H54 (cell line): ENCODE data around the gene SCARB1.

Source experiments
- DNase-seq: peaks from one replicate; pipeline ENCODE4 v3.0.0; 2011; ENCODE audit warnings: low spot score, mixed read lengths; ENCODE audit not compliant: insufficient read length
- FAIRE-seq: peaks from 3 replicates; lab custom pipeline; 2011; peaks lifted over from hg19 to GRCh38; lab: Jason Lieb, UNC
- POLR2A ChIP-seq: IDR thresholded peaks from 2 replicates; pipeline ENCODE4 v1.6.1; 2011; ENCODE audit warnings: low read depth, mild to moderate bottlenecking, low read length

The SCARB1 gene

DNA sequence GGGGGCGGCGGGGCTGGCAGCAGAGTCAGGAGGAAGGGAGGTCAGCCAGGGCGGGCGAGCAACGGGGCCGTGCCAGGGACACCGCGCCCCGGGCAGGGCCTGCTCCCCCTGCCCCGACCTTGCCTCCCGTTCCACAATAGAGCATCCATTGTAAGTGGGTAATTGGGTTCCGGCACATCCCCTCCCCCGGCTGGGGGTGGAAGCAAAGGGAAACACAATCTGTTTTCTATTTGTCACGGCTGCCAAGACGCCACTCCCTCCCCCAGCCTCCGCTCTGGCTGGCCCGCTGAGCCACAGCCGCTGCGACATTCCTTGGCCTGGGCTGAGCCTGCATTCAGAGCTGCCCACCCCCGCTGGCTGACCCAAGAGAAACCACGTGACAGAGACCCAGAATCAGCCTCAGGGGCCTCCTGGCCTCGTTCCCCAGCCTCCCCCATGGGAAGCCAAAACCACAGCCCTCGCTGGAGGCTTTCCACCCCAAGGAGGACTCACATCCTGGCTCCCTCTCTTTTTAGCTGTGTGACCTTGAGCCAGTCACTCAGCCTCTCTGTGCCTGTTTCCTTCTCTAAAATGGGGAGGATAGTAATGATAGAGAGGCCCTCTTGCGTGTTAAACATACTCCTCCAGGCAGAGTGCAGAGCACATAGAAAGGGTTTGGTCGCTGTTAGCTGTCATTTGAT is 117.6 kb downstream of the SCARB1 start:
- 0 out of 2 replicates have a peak, but pooled peaks have one; percentile 6 for TF ChIP-seq POLR2A
- FAIRE-seq, result no peak
- peak; percentile 84 for DNase-seq

DNA sequence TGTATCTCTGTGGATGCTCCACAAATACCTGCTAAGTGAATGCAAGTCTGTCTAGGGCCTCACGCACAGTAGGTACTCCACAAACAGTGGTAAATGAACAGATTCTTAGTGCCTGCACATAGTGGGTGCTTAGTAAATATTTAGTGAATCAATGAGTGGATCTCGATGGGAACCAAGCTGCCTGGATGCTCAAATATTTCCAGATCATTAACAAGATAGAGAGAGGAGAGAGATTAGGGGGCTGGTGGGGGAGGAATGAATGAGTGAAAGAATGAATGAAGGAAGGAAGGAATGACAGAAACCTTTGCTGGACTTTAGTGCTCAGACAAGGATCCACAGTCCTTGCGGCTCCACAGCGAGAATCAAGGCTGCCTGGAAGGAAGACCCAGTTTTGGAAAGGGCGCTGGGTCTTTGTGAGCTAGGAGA is 118.2 kb downstream of the SCARB1 start:
- no peak for DNase-seq
- no peak for TF ChIP-seq POLR2A
- FAIRE-seq, result no peak

DNA sequence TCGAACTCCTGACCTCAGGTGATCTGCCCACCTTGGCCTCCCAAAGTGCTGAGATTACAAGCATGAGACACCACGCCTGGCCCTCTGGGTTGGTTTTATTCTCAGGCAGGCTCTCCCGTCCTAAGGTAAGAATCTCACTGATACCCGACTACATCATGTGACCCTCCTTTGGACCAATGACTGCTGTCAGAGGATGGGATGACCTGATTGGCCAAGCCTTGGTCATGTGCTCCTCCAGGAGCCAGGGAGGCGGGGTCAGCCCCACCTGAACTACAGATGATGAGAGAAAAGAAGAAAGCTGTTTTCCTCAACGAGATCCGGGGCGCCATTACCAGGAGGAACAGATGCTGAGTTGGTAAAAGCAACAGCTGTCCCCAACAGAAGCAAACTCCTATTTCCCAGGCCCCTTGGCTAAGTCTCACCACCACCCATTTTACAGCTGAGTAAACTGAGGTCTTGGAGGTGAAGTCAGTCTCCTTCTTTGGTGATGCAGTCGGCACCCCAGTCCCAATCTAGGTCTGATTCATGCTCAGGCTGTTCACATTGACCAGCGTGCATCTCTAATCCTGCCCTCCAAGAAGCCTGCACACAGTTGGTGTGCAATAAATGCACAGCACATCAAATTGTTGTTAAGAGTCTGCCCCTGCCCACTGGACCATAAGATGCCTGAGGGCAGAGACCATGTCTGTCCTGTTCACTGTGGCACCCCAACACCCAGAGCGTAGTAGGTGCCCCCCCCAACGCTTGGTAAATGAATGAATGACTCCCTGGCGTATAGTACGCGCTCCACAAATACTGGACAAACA is 118.8 kb downstream of the SCARB1 start:
- no peak for TF ChIP-seq POLR2A
- FAIRE-seq (no peak), DNase-seq (peak; percentile 64)

DNA sequence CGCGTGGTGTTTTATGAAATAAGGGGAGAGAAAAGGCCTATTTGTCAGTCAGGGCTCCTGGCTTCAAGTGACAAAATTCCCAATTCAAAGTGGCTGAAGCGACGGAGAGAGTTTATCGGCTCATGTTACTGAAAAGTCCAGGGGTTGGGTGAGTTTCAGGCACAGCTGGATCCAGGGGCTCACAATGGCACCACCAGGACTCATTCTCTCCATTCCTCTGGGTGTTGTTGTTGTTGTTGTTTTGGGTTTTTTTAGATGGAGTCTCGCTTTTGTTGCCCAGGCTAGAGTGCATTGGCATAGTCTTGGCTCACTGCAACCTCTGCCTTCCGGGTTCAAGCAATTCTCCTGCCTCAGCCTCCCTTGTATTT is 119.4 kb downstream of the SCARB1 start:
- DNase-seq (no peak), FAIRE-seq (no peak)
- TF ChIP-seq POLR2A, result no peak

DNA sequence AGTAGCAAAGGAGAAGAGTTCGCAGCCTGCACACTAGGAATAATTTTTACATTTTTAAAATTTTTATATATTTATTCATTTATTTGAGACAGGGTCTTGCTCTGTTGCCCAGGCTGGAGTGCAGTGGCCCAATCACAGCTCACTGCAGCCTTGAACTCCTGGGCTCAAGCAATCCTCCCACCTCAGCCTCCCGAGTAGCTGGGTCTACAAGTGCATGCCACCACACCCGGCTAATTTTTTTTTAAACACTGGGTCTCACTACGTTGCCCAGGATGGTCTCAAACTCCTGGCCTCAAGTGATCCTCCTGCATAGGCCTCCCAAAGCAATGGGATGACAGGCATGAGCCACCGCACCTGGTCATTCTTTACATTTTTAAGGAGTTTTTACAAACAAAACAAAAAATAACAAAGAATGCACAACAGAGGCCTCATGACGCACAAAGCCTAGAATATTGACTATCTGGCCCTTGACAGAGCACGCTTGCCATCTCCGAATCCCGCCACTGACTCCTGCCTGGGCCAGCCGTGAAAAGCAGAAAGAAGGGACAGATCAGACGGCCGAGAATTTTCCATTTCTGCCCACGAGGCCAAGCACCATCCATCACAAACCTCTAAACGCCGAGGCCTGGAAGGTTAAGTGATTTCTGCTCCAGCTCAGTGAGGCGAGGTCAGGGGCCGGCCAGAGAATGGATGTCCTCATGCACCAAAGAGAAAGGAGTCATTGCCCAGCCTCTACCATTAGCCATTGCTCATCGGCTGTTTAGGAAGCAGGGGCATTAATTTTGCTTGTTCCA is 120.0 kb downstream of the SCARB1 start:
- FAIRE-seq, result no peak

DNA sequence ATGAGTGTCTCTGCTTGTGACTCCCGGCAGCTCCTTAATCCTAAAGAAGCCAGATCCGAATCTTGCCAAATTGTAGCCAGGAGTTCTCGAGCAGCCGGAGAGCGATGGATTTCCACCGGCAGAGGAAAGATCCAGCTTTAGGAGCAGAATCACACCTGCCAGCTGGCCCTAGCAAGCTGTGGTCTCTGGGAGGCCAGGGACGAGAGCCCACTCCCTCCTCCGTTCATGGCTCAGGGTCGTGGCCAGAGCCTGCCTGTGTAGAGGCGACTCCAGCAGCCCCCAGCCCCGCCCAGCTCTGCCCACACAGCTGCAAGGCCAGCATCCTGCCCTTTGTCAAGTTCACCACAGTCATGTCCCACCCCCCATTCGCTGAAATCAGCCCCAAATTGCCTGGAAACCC is 121.0 kb downstream of the SCARB1 start:
- DNase-seq (no peak), FAIRE-seq (no peak)
- TF ChIP-seq POLR2A, result no peak

More for the DNA sequence above, 120.0 kb downstream of the SCARB1 start:
- no peak for DNase-seq
- no peak for TF ChIP-seq POLR2A

DNA sequence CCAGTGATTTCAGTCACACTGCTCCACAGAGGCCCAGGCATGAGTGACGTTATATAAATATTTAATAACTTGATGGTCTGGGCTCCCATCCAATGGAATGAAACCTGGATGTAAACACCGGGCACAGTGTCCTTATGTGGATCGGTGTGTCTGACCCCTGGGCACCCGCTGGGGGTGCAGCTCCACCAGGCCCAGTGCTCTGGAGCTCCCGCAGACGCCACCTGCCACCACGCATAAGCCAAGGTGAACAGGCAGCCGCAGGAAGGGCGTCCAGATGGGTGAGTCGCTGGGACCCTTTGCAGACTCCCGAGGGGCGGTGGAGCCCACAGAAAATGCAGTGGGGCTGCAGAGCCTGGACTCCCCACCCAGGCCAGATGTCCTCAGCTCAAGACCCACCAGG is 121.6 kb downstream of the SCARB1 start:
- no peak for TF ChIP-seq POLR2A
- no peak for DNase-seq
- FAIRE-seq, result no peak

DNA sequence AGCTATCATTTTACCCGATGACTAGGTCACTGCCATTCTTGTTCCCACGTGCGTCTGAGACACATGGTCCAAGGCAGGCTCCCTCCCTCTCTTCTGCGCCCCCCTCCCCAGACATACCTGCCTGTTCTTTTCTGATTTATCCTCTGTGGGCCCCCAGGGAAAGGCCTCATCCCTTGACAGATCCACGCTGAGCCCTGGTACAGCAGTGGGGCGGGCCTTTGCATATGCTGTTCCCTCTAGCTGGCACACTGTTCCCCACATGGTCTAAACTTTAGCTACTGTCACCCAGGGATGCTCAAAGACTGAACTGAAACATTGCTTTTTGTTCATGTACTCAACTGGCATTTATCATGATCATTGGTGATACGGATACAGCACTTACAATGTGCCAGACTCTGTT is 122.5 kb downstream of the SCARB1 start:
- no peak for FAIRE-seq
- no peak for DNase-seq
- no peak for TF ChIP-seq POLR2A

DNA sequence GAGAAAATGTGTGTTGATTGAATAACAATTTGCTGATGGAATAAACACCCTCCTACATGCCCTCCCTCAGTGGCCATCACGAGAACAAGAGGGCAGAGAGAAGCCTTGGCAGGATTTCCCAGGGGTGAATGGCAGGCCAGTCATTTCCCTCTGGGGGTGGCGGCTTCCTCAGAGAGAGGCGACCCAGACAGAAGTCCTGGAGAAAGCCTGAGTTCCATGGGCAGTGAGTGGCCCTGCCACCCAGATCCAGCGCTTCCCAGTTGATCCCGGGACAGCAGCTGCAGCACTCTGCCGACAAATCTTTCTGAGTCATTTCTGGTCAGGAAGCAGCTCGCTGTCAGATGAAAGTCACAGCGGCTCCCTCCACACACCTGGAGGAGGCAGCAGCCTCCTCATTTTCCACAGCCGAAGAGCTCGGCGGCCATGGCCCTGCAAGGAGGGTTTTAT is 123.0 kb downstream of the SCARB1 start:
- FAIRE-seq, result no peak
- TF ChIP-seq POLR2A, result no peak
- peak; percentile 67 for DNase-seq

DNA sequence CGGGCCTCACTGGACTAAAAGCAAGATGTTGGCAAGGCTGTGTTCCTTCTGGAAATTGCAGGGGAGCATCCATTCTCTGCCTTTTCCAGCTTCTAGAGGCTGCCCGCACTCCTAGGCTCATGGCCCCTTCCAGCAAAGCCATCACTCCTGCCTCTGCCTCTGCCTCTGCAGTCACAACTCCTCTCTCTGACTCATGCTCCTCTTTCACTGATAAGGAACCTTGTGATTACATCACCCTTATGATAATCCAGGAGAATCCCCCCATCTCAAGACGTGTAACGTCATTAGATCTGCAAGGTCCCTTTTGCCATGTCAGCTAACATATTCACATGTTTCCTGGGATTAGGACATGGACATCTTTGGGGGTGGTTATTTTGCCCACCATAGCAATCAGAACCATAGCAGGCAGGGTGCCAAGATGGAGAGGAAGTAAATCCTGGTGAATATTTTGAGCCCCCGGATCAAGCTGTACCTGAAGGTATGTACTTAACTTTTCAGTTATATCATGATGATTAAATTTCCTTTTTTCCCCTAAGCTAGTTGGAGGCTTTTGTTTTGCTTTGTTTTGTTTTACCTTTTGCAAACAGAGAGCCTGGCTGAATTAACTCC is 123.6 kb downstream of the SCARB1 start:
- FAIRE-seq, result no peak

DNA sequence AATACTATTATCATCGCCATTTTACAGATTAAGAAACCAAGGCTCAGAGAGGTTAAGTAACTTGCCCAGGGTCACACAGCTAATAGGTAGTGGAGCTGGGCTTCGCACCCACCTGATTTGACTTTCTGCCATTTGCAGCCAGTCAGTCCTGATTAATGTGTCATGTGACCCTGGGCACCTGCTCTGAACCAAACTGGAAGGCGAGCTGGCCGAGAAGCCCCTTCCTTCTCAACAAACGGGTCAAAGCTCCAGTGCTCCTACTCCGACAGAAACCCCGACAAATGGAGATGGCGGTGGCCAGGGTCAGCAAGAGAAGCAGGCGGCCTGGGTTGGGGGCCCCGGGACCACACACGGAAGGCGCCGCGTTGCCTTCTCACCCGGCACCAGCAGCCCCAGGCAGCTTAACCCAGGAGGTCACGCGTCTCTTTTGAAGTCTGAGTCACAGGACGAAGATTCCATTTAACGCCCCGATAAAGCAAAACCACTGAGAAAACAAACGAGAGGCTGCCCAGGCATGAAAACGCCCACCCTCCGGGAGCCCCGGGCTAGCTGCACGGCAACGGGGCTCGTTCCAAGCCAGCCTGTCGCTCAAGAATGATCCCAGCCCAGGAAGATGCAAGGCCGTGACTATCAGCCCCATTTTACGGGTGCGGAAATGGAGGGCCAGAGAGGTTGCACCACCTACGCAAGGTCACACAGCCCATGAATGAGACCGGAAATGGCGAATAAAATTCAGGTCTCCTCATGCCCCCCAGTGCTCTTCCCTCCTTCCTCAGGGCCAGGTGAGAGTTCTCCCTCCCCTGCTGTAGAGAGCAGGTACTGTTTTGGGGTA is 124.8 kb downstream of the SCARB1 start:
- no peak for TF ChIP-seq POLR2A
- no peak for FAIRE-seq
- no peak for DNase-seq

More for the DNA sequence above, 123.6 kb downstream of the SCARB1 start:
- DNase-seq, result no peak
- no peak for TF ChIP-seq POLR2A

DNA sequence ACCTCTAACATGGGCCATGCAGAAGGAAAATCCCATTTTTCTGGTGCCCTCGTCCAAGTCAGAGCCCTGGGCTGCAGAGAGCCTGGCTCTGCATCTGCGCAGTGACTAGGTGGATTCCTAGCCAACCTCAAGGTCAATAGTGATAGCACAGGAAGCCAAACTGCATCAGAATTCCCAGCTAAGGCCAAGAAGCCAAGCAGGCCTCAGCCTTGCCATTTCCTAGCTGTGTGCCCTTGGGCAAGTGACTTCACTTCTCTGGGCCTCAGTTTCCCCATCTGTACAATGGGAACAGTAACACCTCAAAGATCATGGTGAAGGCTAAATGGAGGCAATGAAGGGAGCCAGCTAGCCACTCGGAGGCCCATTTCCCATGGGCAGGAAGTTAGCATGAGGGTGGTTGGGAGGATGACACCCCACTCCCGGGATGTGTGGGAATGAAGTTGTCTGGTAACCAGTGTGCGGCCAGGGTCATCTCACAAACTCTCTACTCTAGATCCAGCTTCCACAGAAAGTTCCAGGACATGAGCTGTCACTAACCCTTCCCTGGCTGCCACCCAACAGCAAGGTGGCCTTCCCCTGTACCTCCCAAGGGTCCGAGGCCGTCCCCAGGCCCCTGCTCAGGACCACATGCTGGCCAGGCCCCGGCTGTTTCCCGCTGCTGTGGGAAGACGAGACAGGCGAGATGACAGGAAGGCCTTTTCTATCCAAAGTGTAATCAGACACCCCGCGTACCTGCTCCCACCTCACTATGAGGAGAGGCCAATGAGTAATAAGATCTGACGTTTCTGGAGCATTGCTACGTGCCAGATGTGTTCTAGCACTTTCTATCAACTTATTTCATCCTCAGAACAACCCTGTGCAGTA is 125.7 kb downstream of the SCARB1 start:
- no peak for TF ChIP-seq POLR2A

More for the DNA sequence above, 125.7 kb downstream of the SCARB1 start:
- FAIRE-seq (no peak), DNase-seq (no peak)
